Measurements from ENCODE around the gene SV2A.
A peak's percentile ranks its signal among the peaks of the same experiment; 100 is the strongest.

SV2A gene

GRCh38 chr1:149926296-149926695 is 8.7 kb upstream of the SV2A start:
- Histone ChIP-seq H3K4me3 (replicated peaks; ENCODE audit: insufficient read depth, low read length) (peak overlapping the region; percentile 95; the same call in 1 of the 2 replicates), H3K27ac (replicated peaks) (no peak overlapping the region), H3K27me3 (ENCODE audit: insufficient read depth, poor library complexity, severe bottlenecking) (no peaks in the 10 kb centered on the region)
- TF ChIP-seq CTCF (IDR thresholded peaks at IDR 0.05; ENCODE audit: insufficient read depth, low read length) (no peak), GABPA (IDR thresholded peaks at IDR 0.05; ENCODE audit: low read depth) (no peak), POLR2AphosphoS5 (IDR thresholded peaks at IDR 0.05; ENCODE audit: low read depth) (no peak), SPI1 (IDR thresholded peaks at IDR 0.05; ENCODE audit: borderline replicate concordance, low read depth) (no peak), REST (IDR thresholded peaks at IDR 0.05; ENCODE audit: insufficient replicate concordance, low read depth) (no peak)
- no peak for DNase-seq (ENCODE audit: low read depth in 1 of 2, low spot score in 1 of 2)

- no peak for DNase-seq (ENCODE audit: low read depth in 1 of 2, low spot score in 1 of 2)
- H3K27me3 ChIP-seq (ENCODE audit: insufficient read depth, poor library complexity, severe bottlenecking) = no peaks in the 10 kb centered on the region
- no peak overlapping the region for H3K4me3 ChIP-seq (replicated peaks; ENCODE audit: insufficient read depth, low read length)
- no peak overlapping the region for H3K27ac ChIP-seq (replicated peaks)
- no peak for TF ChIP-seq GABPA (IDR thresholded peaks at IDR 0.05; ENCODE audit: low read depth)
- TF ChIP-seq SPI1 (IDR thresholded peaks at IDR 0.05; ENCODE audit: borderline replicate concordance, low read depth) = no peak
- no peak for TF ChIP-seq CTCF (IDR thresholded peaks at IDR 0.05; ENCODE audit: insufficient read depth, low read length)
- no peak for TF ChIP-seq REST (IDR thresholded peaks at IDR 0.05; ENCODE audit: insufficient replicate concordance, low read depth)
- TF ChIP-seq POLR2AphosphoS5 (IDR thresholded peaks at IDR 0.05; ENCODE audit: low read depth) = no peak
Observed at GRCh38 chr1:149925751-149926150, 8.1 kb upstream of the SV2A start.

GRCh38 chr1:149925345-149925744 is 7.7 kb upstream of the SV2A start:
- no peak for DNase-seq (ENCODE audit: low read depth in 1 of 2, low spot score in 1 of 2)
- Histone ChIP-seq H3K4me3 (replicated peaks; ENCODE audit: insufficient read depth, low read length) (no peak overlapping the region), H3K27me3 (ENCODE audit: insufficient read depth, poor library complexity, severe bottlenecking) (no peaks in the 10 kb centered on the region), H3K27ac (replicated peaks) (no peak overlapping the region)
- TF ChIP-seq GABPA (IDR thresholded peaks at IDR 0.05; ENCODE audit: low read depth) = no peak
- no peak for TF ChIP-seq REST (IDR thresholded peaks at IDR 0.05; ENCODE audit: insufficient replicate concordance, low read depth)
- TF ChIP-seq POLR2AphosphoS5 (IDR thresholded peaks at IDR 0.05; ENCODE audit: low read depth) = no peak
- no peak for TF ChIP-seq SPI1 (IDR thresholded peaks at IDR 0.05; ENCODE audit: borderline replicate concordance, low read depth)
- TF ChIP-seq CTCF (IDR thresholded peaks at IDR 0.05; ENCODE audit: insufficient read depth, low read length) = no peak

Measured in HL-60 (cell line).